Measurements from ENCODE around the gene BEAN1.
"Not testable (repeated sequence)": the region's sequence is repeated elsewhere in the genome, so short reads cannot be mapped to it uniquely, and the experiment has no call there.

GRCh38 chr16:66496226-66496625 is 69.1 kb downstream of the BEAN1 start:
- TF ChIP-seq CTCF (IDR thresholded peaks at IDR 0.05; ENCODE audit: low read depth, low read length, poor library complexity, severe bottlenecking); EZH2phosphoT487 (IDR thresholded peaks at IDR 0.05; ENCODE audit: borderline replicate concordance, low read length): not testable (repeated sequence)

Data from DOHH2 (cell line).